Measurements from ENCODE around the gene PBRM1. TPM values are rescaled to one million over a fixed set of nuclear protein-coding genes. Genes with fewer than 3 reads are reported as not detected.

PBRM1 gene
- total and polyA plus RNA-seq, 2 donors from 2014 or later, result 4.1 to 56.2 TPM

DNA sequence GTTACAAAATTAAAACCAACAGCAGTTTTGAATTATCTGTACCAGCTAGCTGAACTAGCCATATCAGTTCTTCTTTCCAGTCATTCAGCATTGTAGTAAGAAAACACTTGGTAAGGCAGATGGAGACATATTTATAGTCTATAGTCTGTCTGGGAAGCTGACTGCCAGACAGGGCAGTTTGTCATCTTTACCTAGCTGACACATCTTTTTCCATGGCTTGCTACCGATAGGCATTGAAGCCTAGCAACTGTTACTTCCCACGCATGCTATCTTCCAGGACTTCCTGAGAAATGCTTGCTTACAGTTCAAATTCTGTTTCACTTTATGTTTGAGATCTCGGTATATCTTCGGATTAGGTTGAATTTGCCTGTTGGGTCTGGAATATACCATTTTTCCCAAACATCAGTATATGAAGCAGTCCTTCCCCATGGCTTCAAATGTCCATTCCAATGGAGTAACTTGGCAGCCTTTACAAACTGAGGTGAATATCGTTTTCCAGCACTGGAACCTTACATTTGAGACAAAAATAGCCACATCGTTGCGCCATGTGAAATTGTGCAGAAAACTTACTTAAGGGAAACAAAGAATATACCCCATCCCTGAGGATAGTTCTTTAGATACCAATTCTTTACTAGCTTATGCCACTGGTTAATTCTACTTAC lies 8.9 kb upstream of the PBRM1 start:
- intact Hi-C loops (cut with DNase I), result no loop called here
- Histone ChIP-seq H3K27me3 (ENCODE audit: control insufficient read depth, insufficient read depth, low read length) (no peaks in the 10 kb centered on the region), H3K9ac (ENCODE audit: low read length in 3 of 3) (no peak overlapping the region), H3K4me3 (ENCODE audit: low read length in 3 of 3) (no peak overlapping the region), H3K9me3 (ENCODE audit: control insufficient read depth in 2 of 3, insufficient read depth in 1 of 3, low read length in 3 of 3) (no peaks in the 10 kb centered on the region), H3K4me1 (ENCODE audit: control insufficient read depth in 2 of 3, insufficient read depth in 2 of 3, low read depth in 1 of 3, low read length in 3 of 3) (no peaks in the 10 kb centered on the region), H3K36me3 (ENCODE audit: control insufficient read depth in 2 of 3, insufficient read depth in 3 of 3, low read length in 3 of 3) (peaks cover 22 to 74% (median 59%) of the 10 kb centered on the region in 3 donors), H3K27ac (ENCODE audit: low read depth in 2 of 2, low read length in 2 of 2) (no peak overlapping the region)
- DNase-seq, result no peak
- FAIRE-seq, result no peak
- TF ChIP-seq CTCF (IDR thresholded peaks at IDR 0.05; ENCODE audit: borderline replicate concordance, extremely low read depth, insufficient read depth), result no peak

DNA sequence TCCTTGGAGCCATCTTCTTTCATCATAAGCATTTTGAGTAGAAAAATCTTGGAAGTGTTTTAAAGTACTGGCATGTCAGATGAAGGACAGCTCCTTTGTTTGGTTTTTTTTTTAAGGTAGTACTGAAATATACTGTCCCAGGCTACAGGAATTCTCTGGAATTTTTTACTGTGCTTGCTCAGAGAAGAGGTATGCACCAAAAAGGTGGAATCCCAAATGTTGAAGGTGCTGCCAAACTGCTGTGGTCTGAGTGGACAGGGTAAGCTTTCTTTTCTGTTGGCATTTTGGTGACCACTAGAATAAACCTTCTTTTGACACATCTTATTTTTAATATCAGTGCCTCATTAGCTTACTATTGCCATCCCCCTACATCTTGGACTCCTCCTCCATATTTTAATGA lies 7.4 kb upstream of the PBRM1 start:
- Histone ChIP-seq H3K27me3 (ENCODE audit: control insufficient read depth, insufficient read depth, low read length) (no peaks in the 10 kb centered on the region), H3K27ac (ENCODE audit: low read depth in 2 of 2, low read length in 2 of 2) (no peak overlapping the region), H3K9ac (ENCODE audit: low read length in 3 of 3) (no peak overlapping the region), H3K4me1 (ENCODE audit: control insufficient read depth in 2 of 3, insufficient read depth in 2 of 3, low read depth in 1 of 3, low read length in 3 of 3) (no peaks in the 10 kb centered on the region), H3K4me3 (ENCODE audit: low read length in 3 of 3) (no peak overlapping the region), H3K36me3 (ENCODE audit: control insufficient read depth in 2 of 3, insufficient read depth in 3 of 3, low read length in 3 of 3) (peaks cover 37 to 84% (median 70%) of the 10 kb centered on the region in 3 donors), H3K9me3 (ENCODE audit: control insufficient read depth in 2 of 3, insufficient read depth in 1 of 3, low read length in 3 of 3) (no peaks in the 10 kb centered on the region)
- intact Hi-C loops (cut with DNase I), result no loop called here
- DNase-seq (no peak), FAIRE-seq (no peak)
- TF ChIP-seq CTCF (IDR thresholded peaks at IDR 0.05; ENCODE audit: borderline replicate concordance, extremely low read depth, insufficient read depth), result no peak

DNA sequence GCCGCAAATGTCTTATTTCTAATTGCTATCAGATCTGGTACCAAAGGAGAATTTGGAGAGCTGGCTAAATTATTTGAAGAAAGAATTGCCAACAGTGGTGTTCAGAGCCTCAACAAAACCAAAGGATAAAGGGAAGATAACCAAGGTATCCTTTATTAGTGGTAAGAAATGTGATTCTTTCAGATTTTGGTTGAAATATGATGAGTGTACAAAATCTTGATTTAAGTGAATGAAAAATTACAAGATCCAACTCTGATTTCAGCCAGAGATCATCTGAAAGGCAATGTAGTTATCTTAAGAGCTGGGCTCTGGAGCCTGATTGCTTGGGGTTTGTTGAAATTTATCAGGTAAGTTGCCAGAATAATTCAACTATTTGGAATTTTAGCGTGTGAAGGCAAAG lies 4.8 kb upstream of the PBRM1 start:
- Histone ChIP-seq H3K4me1 (ENCODE audit: control insufficient read depth in 2 of 3, insufficient read depth in 2 of 3, low read depth in 1 of 3, low read length in 3 of 3) (peaks cover 4 to 9% (median 7%) of the 10 kb centered on the region in 3 donors), H3K9ac (ENCODE audit: low read length in 3 of 3) (no peak overlapping the region), H3K27me3 (ENCODE audit: control insufficient read depth, insufficient read depth, low read length) (no peaks in the 10 kb centered on the region), H3K27ac (ENCODE audit: low read depth in 2 of 2, low read length in 2 of 2) (no peak overlapping the region), H3K9me3 (ENCODE audit: control insufficient read depth in 2 of 3, insufficient read depth in 1 of 3, low read length in 3 of 3) (no peaks in the 10 kb centered on the region), H3K36me3 (ENCODE audit: control insufficient read depth in 2 of 3, insufficient read depth in 3 of 3, low read length in 3 of 3) (peaks cover 41 to 70% (median 59%) of the 10 kb centered on the region in 3 donors), H3K4me3 (ENCODE audit: low read length in 3 of 3) (no peak overlapping the region)
- DNase-seq (no peak), FAIRE-seq (no peak)
- TF ChIP-seq CTCF (IDR thresholded peaks at IDR 0.05; ENCODE audit: borderline replicate concordance, extremely low read depth, insufficient read depth), result no peak
- intact Hi-C loops (cut with DNase I), result no loop called here

GRCh38 chr3:52689151-52689550 lies 3.4 kb upstream of the PBRM1 start:
- H3K36me3 ChIP-seq (ENCODE audit: control insufficient read depth in 2 of 3, insufficient read depth in 3 of 3, low read length in 3 of 3), result peaks cover 37 to 58% (median 50%) of the 10 kb centered on the region in 3 donors
- H3K4me1 ChIP-seq (ENCODE audit: control insufficient read depth in 2 of 3, insufficient read depth in 2 of 3, low read depth in 1 of 3, low read length in 3 of 3), result peaks cover 4 to 16% (median 13%) of the 10 kb centered on the region in 3 donors
- no peaks in the 10 kb centered on the region for H3K9me3 ChIP-seq (ENCODE audit: control insufficient read depth in 2 of 3, insufficient read depth in 1 of 3, low read length in 3 of 3)
- H3K27me3 ChIP-seq (ENCODE audit: control insufficient read depth, insufficient read depth, low read length), result no peaks in the 10 kb centered on the region
- FAIRE-seq, result no peak
- no peak for DNase-seq
- intact Hi-C loops (cut with DNase I), result no loop called here
- TF ChIP-seq CTCF (IDR thresholded peaks at IDR 0.05; ENCODE audit: borderline replicate concordance, extremely low read depth, insufficient read depth), result no peak
- no peak overlapping the region for H3K27ac ChIP-seq (ENCODE audit: low read depth in 2 of 2, low read length in 2 of 2)
- no peak overlapping the region for H3K9ac ChIP-seq (ENCODE audit: low read length in 3 of 3)
- no peak overlapping the region for H3K4me3 ChIP-seq (ENCODE audit: low read length in 3 of 3)

Data from kidney (tissue), 14 donors.